HEK293 (cell line): Measurements from ENCODE around the gene HS6ST3.

ENCODE experiments used
- KLF16 ChIP-seq: fragments of 450-650 bp; formaldehyde crosslinking; IDR thresholded peaks from 2 replicates; pipeline ENCODE4 v1.5.1; 2017; ENCODE audit warnings: missing biosample characterization, missing genetic modification characterization
- ZNF274 ChIP-seq, 2 experiments: fragments of 200-500 bp in 1 of 2; fragments of 450-650 bp in 1 of 2; sonication (Bioruptor generic) in 1 of 2; formaldehyde crosslinking in 1 of 2; IDR thresholded peaks; 2 replicates each; pipeline versions ENCODE4 v1.5.1 to v1.6.1; 2014 to 2016; ENCODE audit warnings: borderline replicate concordance in 1 of 2, inconsistent platforms in 1 of 2, low read length in 1 of 2, missing biosample characterization in 1 of 2, missing genetic modification characterization in 1 of 2
- ZNF585B ChIP-seq: fragments of 450-650 bp; formaldehyde crosslinking; IDR thresholded peaks from 2 replicates; pipeline ENCODE4 v1.5.1; 2016; ENCODE audit warnings: missing biosample characterization, missing genetic modification characterization
- TF ChIP-seq, protein P1 (sequence below): fragments of 450-650 bp; formaldehyde crosslinking; IDR thresholded peaks from 2 replicates; pipeline ENCODE4 v1.5.1; 2016; ENCODE audit warnings: missing biosample characterization, missing genetic modification characterization
- TF ChIP-seq, protein P2 (sequence below): fragments of 450-650 bp; formaldehyde crosslinking; IDR thresholded peaks from 2 replicates; pipeline ENCODE4 v1.5.1; 2016; ENCODE audit warnings: missing biosample characterization, missing genetic modification characterization
- TF ChIP-seq, protein P3 (sequence below): fragments of 450-650 bp; formaldehyde crosslinking; IDR thresholded peaks from 2 replicates; pipeline ENCODE4 v1.5.1; 2016; ENCODE audit warnings: missing biosample characterization, missing genetic modification characterization

DNA sequence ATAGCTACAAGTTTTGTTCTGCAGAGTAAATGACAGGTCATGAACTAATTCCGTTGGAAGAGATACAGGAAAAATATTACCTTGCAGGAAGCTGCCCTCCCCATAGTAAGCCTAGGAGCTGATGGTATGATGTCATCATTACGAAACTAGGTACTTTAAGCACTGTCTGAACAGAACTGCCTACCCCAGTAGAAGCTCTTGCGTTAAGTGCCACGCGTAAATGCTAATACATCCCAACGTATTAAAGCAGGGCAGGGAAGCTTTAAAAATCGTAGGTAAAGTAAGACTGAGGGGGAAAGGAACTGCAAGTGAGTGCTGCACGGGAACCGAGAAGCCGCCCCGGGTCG, 37.3 kb upstream of the HS6ST3 start:
- TF ChIP-seq ZNF585B (tag by site-specific recombination) (no peak), ZNF274 (IDR thresholded peaks at IDR 0.05; ENCODE audit: low read length) (no peak), ZNF274 (tag by site-specific recombination; IDR thresholded peaks at IDR 0.05; ENCODE audit: borderline replicate concordance) (no peak), KLF16 (no peak)
- TF ChIP-seq, protein P1, sequence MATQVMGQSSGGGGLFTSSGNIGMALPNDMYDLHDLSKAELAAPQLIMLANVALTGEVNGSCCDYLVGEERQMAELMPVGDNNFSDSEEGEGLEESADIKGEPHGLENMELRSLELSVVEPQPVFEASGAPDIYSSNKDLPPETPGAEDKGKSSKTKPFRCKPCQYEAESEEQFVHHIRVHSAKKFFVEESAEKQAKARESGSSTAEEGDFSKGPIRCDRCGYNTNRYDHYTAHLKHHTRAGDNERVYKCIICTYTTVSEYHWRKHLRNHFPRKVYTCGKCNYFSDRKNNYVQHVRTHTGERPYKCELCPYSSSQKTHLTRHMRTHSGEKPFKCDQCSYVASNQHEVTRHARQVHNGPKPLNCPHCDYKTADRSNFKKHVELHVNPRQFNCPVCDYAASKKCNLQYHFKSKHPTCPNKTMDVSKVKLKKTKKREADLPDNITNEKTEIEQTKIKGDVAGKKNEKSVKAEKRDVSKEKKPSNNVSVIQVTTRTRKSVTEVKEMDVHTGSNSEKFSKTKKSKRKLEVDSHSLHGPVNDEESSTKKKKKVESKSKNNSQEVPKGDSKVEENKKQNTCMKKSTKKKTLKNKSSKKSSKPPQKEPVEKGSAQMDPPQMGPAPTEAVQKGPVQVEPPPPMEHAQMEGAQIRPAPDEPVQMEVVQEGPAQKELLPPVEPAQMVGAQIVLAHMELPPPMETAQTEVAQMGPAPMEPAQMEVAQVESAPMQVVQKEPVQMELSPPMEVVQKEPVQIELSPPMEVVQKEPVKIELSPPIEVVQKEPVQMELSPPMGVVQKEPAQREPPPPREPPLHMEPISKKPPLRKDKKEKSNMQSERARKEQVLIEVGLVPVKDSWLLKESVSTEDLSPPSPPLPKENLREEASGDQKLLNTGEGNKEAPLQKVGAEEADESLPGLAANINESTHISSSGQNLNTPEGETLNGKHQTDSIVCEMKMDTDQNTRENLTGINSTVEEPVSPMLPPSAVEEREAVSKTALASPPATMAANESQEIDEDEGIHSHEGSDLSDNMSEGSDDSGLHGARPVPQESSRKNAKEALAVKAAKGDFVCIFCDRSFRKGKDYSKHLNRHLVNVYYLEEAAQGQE: no peak
- TF ChIP-seq, protein P2, sequence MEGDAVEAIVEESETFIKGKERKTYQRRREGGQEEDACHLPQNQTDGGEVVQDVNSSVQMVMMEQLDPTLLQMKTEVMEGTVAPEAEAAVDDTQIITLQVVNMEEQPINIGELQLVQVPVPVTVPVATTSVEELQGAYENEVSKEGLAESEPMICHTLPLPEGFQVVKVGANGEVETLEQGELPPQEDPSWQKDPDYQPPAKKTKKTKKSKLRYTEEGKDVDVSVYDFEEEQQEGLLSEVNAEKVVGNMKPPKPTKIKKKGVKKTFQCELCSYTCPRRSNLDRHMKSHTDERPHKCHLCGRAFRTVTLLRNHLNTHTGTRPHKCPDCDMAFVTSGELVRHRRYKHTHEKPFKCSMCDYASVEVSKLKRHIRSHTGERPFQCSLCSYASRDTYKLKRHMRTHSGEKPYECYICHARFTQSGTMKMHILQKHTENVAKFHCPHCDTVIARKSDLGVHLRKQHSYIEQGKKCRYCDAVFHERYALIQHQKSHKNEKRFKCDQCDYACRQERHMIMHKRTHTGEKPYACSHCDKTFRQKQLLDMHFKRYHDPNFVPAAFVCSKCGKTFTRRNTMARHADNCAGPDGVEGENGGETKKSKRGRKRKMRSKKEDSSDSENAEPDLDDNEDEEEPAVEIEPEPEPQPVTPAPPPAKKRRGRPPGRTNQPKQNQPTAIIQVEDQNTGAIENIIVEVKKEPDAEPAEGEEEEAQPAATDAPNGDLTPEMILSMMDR: no peak
- TF ChIP-seq, protein P3, sequence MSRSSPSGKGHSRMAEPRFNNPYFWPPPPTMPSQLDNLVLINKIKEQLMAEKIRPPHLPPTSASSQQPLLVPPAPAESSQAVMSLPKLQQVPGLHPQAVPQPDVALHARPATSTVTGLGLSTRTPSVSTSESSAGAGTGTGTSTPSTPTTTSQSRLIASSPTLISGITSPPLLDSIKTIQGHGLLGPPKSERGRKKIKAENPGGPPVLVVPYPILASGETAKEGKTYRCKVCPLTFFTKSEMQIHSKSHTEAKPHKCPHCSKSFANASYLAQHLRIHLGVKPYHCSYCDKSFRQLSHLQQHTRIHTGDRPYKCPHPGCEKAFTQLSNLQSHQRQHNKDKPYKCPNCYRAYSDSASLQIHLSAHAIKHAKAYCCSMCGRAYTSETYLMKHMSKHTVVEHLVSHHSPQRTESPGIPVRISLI (tag by site-specific recombination): no peak
